Measurements from ENCODE around the gene ZNF396. TPM values are rescaled to one million over a fixed set of nuclear protein-coding genes. Genes with fewer than 3 reads are reported as not detected.

ZNF396 gene
- total RNA-seq, 1 experiment from 2014 or later: 0.61 TPM

- no peaks in the 10 kb centered on the region for H3K27me3 Mint-ChIP-seq (ENCODE audit: insufficient read depth, unreplicated experiment)
- Histone ChIP-seq H3K9me3 (no peaks in the 10 kb centered on the region), H3K4me3 (ENCODE audit: low read depth, low read length) (no peak overlapping the region), H3K4me1 (no peaks in the 10 kb centered on the region), H3K27me3 (replicated peaks; ENCODE audit: control insufficient read depth, insufficient read depth, low read length) (no peaks in the 10 kb centered on the region), H3K36me3 (ENCODE audit: control insufficient read depth, insufficient read depth, low read length) (no peaks in the 10 kb centered on the region)
- ChIA-PET CTCF (no interaction called here), POLR2A (no interaction called here)
- no peak overlapping the region for H3K4me3 Mint-ChIP-seq (ENCODE audit: unreplicated experiment)
- H3K4me1 Mint-ChIP-seq (ENCODE audit: low read depth, unreplicated experiment): no peaks in the 10 kb centered on the region
- peaks cover under 1% of the 10 kb centered on the region for H3K9me3 Mint-ChIP-seq (ENCODE audit: unreplicated experiment)
- peaks cover 9% of the 10 kb centered on the region for H3K36me3 Mint-ChIP-seq (ENCODE audit: insufficient read depth, unreplicated experiment)
- intact Hi-C loops (cut with micrococcal nuclease; ENCODE audit: unreplicated experiment): loop anchor here (2.0 kb wide), 1 partner anchor 105 kb away; the partner anchor contains the start of gene ZNF397
- DNase-seq: no peak
- no peak for TF ChIP-seq CTCF (IDR thresholded peaks at IDR 0.05; ENCODE audit: insufficient read depth in 1 of 2, low read depth in 1 of 2, low read length in 1 of 2, severe bottlenecking in 1 of 2, unreplicated experiment in 1 of 2)
- H3K27ac Mint-ChIP-seq (ENCODE audit: unreplicated experiment): no peak overlapping the region
- BruUV-seq (replicated peaks): no TSS peak
Measured at GRCh38 chr18:35345950-35346349, 31.2 kb downstream of the ZNF396 start.

GRCh38 chr18:35345460-35345921 lies 31.6 kb downstream of the ZNF396 start:
- H3K4me3 Mint-ChIP-seq (ENCODE audit: unreplicated experiment): peak overlapping the region; percentile 97

GRCh38 chr18:35344736-35345459 lies 32.2 kb downstream of the ZNF396 start:
- Histone ChIP-seq H3K4me3 (ENCODE audit: low read depth, low read length) (peak overlapping the region; percentile 75), H3K9me3 (no peaks in the 10 kb centered on the region), H3K4me1 (no peaks in the 10 kb centered on the region), H3K36me3 (ENCODE audit: control insufficient read depth, insufficient read depth, low read length) (no peaks in the 10 kb centered on the region), H3K27me3 (replicated peaks; ENCODE audit: control insufficient read depth, insufficient read depth, low read length) (no peaks in the 10 kb centered on the region)
- Mint-ChIP-seq H3K27ac (ENCODE audit: unreplicated experiment) (peak overlapping the region; percentile 92), H3K9me3 (ENCODE audit: unreplicated experiment) (no peaks in the 10 kb centered on the region), H3K27me3 (ENCODE audit: insufficient read depth, unreplicated experiment) (no peaks in the 10 kb centered on the region), H3K4me3 (ENCODE audit: unreplicated experiment) (peak overlapping the region; percentile 97), H3K36me3 (ENCODE audit: insufficient read depth, unreplicated experiment) (peaks cover 9% of the 10 kb centered on the region), H3K4me1 (ENCODE audit: low read depth, unreplicated experiment) (no peaks in the 10 kb centered on the region)
- BruUV-seq (replicated peaks): no TSS peak
- TF ChIP-seq CTCF (IDR thresholded peaks at IDR 0.05; ENCODE audit: insufficient read depth in 1 of 2, low read depth in 1 of 2, low read length in 1 of 2, severe bottlenecking in 1 of 2, unreplicated experiment in 1 of 2): no peak
- DNase-seq: no peak
- POLR2A ChIA-PET: no interaction called here
- intact Hi-C loops (cut with micrococcal nuclease; ENCODE audit: unreplicated experiment): loop anchor here (1.0 to 2.0 kb wide), 2 partner anchors 55 to 104 kb away; partner anchors contain the start of genes ZNF397 and ZSCAN30
- CTCF ChIA-PET: no interaction called here

More at GRCh38 chr18:35345460-35345921, 31.6 kb downstream of the ZNF396 start:
- TF ChIP-seq CTCF (IDR thresholded peaks at IDR 0.05; ENCODE audit: insufficient read depth in 1 of 2, low read depth in 1 of 2, low read length in 1 of 2, severe bottlenecking in 1 of 2, unreplicated experiment in 1 of 2): no peak
- no peaks in the 10 kb centered on the region for H3K27me3 Mint-ChIP-seq (ENCODE audit: insufficient read depth, unreplicated experiment)
- ChIA-PET POLR2A (no interaction called here), CTCF (no interaction called here)
- Histone ChIP-seq H3K9me3 (no peaks in the 10 kb centered on the region), H3K36me3 (ENCODE audit: control insufficient read depth, insufficient read depth, low read length) (no peaks in the 10 kb centered on the region), H3K4me1 (no peaks in the 10 kb centered on the region), H3K4me3 (ENCODE audit: low read depth, low read length) (no peak overlapping the region), H3K27me3 (replicated peaks; ENCODE audit: control insufficient read depth, insufficient read depth, low read length) (no peaks in the 10 kb centered on the region)
- no peak for DNase-seq
- BruUV-seq (replicated peaks): no TSS peak
- H3K36me3 Mint-ChIP-seq (ENCODE audit: insufficient read depth, unreplicated experiment): peaks cover 9% of the 10 kb centered on the region
- peak overlapping the region; percentile 46 for H3K27ac Mint-ChIP-seq (ENCODE audit: unreplicated experiment)
- H3K4me1 Mint-ChIP-seq (ENCODE audit: low read depth, unreplicated experiment): no peaks in the 10 kb centered on the region
- H3K9me3 Mint-ChIP-seq (ENCODE audit: unreplicated experiment): no peaks in the 10 kb centered on the region
- intact Hi-C loops (cut with micrococcal nuclease; ENCODE audit: unreplicated experiment): loop anchor here (2.0 kb wide), 1 partner anchor 105 kb away; the partner anchor contains the start of gene ZNF397
